H9 (cell line): ENCODE results near the gene HOXD11. TPM values are rescaled to one million over a fixed set of nuclear protein-coding genes. Genes with fewer than 3 reads are reported as not detected.
A peak's percentile ranks its signal among the peaks of the same experiment; 100 is the strongest.

ENCODE experiments used
- DNase-seq: peaks from one replicate; pipeline ENCODE4 v3.0.0-alpha.2; 2017
- H2AFZ ChIP-seq: one replicate; pipeline ENCODE4 v1.6.1; 2013; ENCODE audit warnings: mild to moderate bottlenecking, low read length, control low read depth, moderate library complexity
- H2AK5ac ChIP-seq: 2 replicates; pipeline ENCODE4 v1.6.1; 2013; ENCODE audit warnings: low read length, control low read depth, mixed read lengths; ENCODE audit not compliant: insufficient read length
- H2BK120ac ChIP-seq: one replicate; pipeline ENCODE4 v1.6.1; 2013; ENCODE audit warnings: low read depth, mild to moderate bottlenecking, low read length, control low read depth, inconsistent platforms; ENCODE audit not compliant: poor library complexity, severe bottlenecking
- H2BK12ac ChIP-seq: 2 replicates; pipeline ENCODE4 v1.6.1; 2013; ENCODE audit warnings: low read length, control low read depth, mixed read lengths, low read depth; ENCODE audit not compliant: insufficient read length
- H2BK15ac ChIP-seq: 2 replicates; pipeline ENCODE4 v1.6.1; 2013; ENCODE audit warnings: low read depth, low read length, control low read depth
- H2BK20ac ChIP-seq: one replicate; pipeline ENCODE4 v1.6.1; 2013; ENCODE audit warnings: low read depth, mild to moderate bottlenecking, low read length, control low read depth, inconsistent platforms; ENCODE audit not compliant: poor library complexity, severe bottlenecking
- H2BK5ac ChIP-seq: 2 replicates; pipeline ENCODE4 v1.6.1; 2013; ENCODE audit warnings: low read length, control low read depth, mixed read lengths; ENCODE audit not compliant: insufficient read length
- H3K14ac ChIP-seq: 2 replicates; pipeline ENCODE4 v1.6.1; 2013; ENCODE audit warnings: low read length, control low read depth; ENCODE audit not compliant: insufficient read depth
- H3K18ac ChIP-seq: 2 replicates; pipeline ENCODE4 v1.6.1; 2013; ENCODE audit warnings: low read depth, mild to moderate bottlenecking, mixed read lengths, low read length, control low read depth; ENCODE audit not compliant: insufficient read length
- H3K23ac ChIP-seq: 2 replicates; pipeline ENCODE4 v1.6.1; 2013; ENCODE audit warnings: low read length, control low read depth, mixed read lengths, low read depth; ENCODE audit not compliant: insufficient read length
- H3K23me2 ChIP-seq: 2 replicates; pipeline ENCODE4 v1.6.1; 2013; ENCODE audit warnings: low read depth, mild to moderate bottlenecking, mixed read lengths, low read length, control low read depth; ENCODE audit not compliant: insufficient read length, poor library complexity, severe bottlenecking
- H3K27ac ChIP-seq: 2 replicates; pipeline ENCODE4 v1.5.1; 2013; ENCODE audit warnings: low read length, control low read depth, mixed read lengths, low read depth; ENCODE audit not compliant: insufficient read length
- H3K27me3 ChIP-seq: 2 replicates; pipeline ENCODE4 v1.6.1; 2013; ENCODE audit warnings: low read length, control low read depth, inconsistent platforms; ENCODE audit not compliant: insufficient read depth
- H3K4ac ChIP-seq: 2 replicates; pipeline ENCODE4 v1.6.1; 2013; ENCODE audit warnings: low read depth, mild to moderate bottlenecking, control low read depth, inconsistent platforms, low read length, moderate library complexity
- H3K4me1 ChIP-seq: 2 replicates; pipeline ENCODE4 v1.6.1; 2013; ENCODE audit warnings: low read length, control low read depth, inconsistent platforms; ENCODE audit not compliant: insufficient read depth
- H3K4me2 ChIP-seq: 2 replicates; pipeline ENCODE4 v1.6.1; 2013; ENCODE audit warnings: low read length, control low read depth, mixed read lengths; ENCODE audit not compliant: insufficient read length, insufficient read depth
- H3K56ac ChIP-seq: 2 replicates; pipeline ENCODE4 v1.6.1; 2013; ENCODE audit warnings: low read depth, mild to moderate bottlenecking, mixed read lengths, low read length, control low read depth; ENCODE audit not compliant: insufficient read length
- H3K79me1 ChIP-seq: 2 replicates; pipeline ENCODE4 v1.6.1; 2013; ENCODE audit warnings: low read depth, mild to moderate bottlenecking, moderate library complexity, low read length, control low read depth, inconsistent platforms; ENCODE audit not compliant: insufficient read depth, poor library complexity, severe bottlenecking
- H3K79me2 ChIP-seq: 2 replicates; pipeline ENCODE4 v1.6.1; 2013; ENCODE audit warnings: low read length, control low read depth, inconsistent platforms; ENCODE audit not compliant: insufficient read depth
- H3K9ac ChIP-seq: 2 replicates; pipeline ENCODE4 v1.6.1; 2013; ENCODE audit warnings: low read length, control low read depth, mixed read lengths; ENCODE audit not compliant: insufficient read length; ENCODE audit errors: extremely low read depth
- H3K9me3 ChIP-seq: one replicate; pipeline ENCODE4 v1.6.1; 2013; ENCODE audit warnings: low read depth, low read length, inconsistent platforms; ENCODE audit not compliant: control insufficient read depth
- H3T11ph ChIP-seq: one replicate; pipeline ENCODE4 v1.6.1; 2013; ENCODE audit warnings: mild to moderate bottlenecking, low read length, control low read depth, inconsistent platforms
- H4K20me1 ChIP-seq: one replicate; pipeline ENCODE4 v1.6.1; 2013; ENCODE audit not compliant: control insufficient read depth, insufficient read length, insufficient read depth
- H4K5ac ChIP-seq: 2 replicates; pipeline ENCODE4 v1.6.1; 2013; ENCODE audit warnings: low read depth, mild to moderate bottlenecking, mixed read lengths, low read length, control low read depth; ENCODE audit not compliant: insufficient read length
- H4K8ac ChIP-seq: replicated peaks from 2 replicates; pipeline ENCODE4 v1.6.1; 2013; ENCODE audit warnings: low read length, control low read depth, mixed read lengths, low read depth; ENCODE audit not compliant: insufficient read length
- H4K91ac ChIP-seq: 2 replicates; pipeline ENCODE4 v1.6.1; 2013; ENCODE audit warnings: low read depth, mild to moderate bottlenecking, moderate library complexity, mixed read lengths, low read length, control low read depth; ENCODE audit not compliant: insufficient read length
- H3K27ac Mint-ChIP-seq, 3 experiments: 2 replicates in 2 of 3; 3 replicates in 1 of 3; pipeline ENCODE4 v1.8.0; 2020 to 2021; ENCODE audit warnings: mixed read lengths in 3 of 3, mild to moderate bottlenecking in 1 of 3, moderate library complexity in 1 of 3
- H3K27me3 Mint-ChIP-seq: 2 replicates; pipeline ENCODE4 v1.8.0; 2021; ENCODE audit warnings: low read depth, mild to moderate bottlenecking, moderate library complexity, mixed read lengths
- H3K36me3 Mint-ChIP-seq, 3 experiments: 2 replicates in 2 of 3; 3 replicates in 1 of 3; pipeline ENCODE4 v1.8.0; 2020 to 2021; ENCODE audit warnings: low read depth in 3 of 3, mixed read lengths in 3 of 3; ENCODE audit not compliant: insufficient read depth in 1 of 3
- H3K4me1 Mint-ChIP-seq, 2 experiments: 2 replicates each; pipeline ENCODE4 v1.8.0; 2020; ENCODE audit warnings: mixed read lengths in 2 of 2
- H3K4me3 Mint-ChIP-seq, 2 experiments: 2 replicates in 1 of 2; 3 replicates in 1 of 2; pipeline ENCODE4 v1.8.0; 2020 to 2021; ENCODE audit warnings: mild to moderate bottlenecking in 2 of 2, mixed read lengths in 2 of 2, moderate library complexity in 1 of 2
- H3K9me3 Mint-ChIP-seq, 2 experiments: 2 replicates in 1 of 2; 3 replicates in 1 of 2; pipeline ENCODE4 v1.8.0; 2020; ENCODE audit warnings: mild to moderate bottlenecking in 2 of 2, mixed read lengths in 2 of 2, moderate library complexity in 1 of 2
- CTCF ChIP-seq: fragments of 200-600 bp; sonication (generic); conservative IDR thresholded peaks from 3 replicates; pipeline ENCODE4 v1.8.0; 2021; ENCODE audit warnings: antibody characterized with exemption, mild to moderate bottlenecking
- WGBS: extraction: QIAGEN DNeasy Blood & Tissue Kit; methylation state at CpG from one replicate; pipeline ENCODE4 v1.1.7; 2013; ENCODE audit warnings: missing lambda C conversion rate, low lambda C conversion rate, mixed read lengths; ENCODE audit not compliant: insufficient read length; ENCODE audit errors: extremely low coverage; 5-methylcytosine and 5-hydroxymethylcytosine counted together
- total RNA-seq: library from RNA; stranded (reverse); gene quantifications from 2 replicates; pipeline ENCODE4 v1.2.1, GENCODE V29; 2021

HOXD11 gene
- total RNA-seq, 1 experiment from 2014 or later = not detected

GRCh38 chr2:176105730-176106580 lies 1.1 kb upstream of the HOXD11 start:
- Mint-ChIP-seq H3K27ac (no peak overlapping the region), H3K4me3 (peak overlapping the region; percentile 25 to 75; a peak in 4 of 5 replicates), H3K36me3 (no peaks in the 10 kb centered on the region; a peak in 2 of 7 replicates), H3K9me3 (peaks cover 5 to 20% of the 10 kb centered on the region in 2 experiments), H3K4me1 (peaks cover 14 to 38% of the 10 kb centered on the region in 2 experiments), H3K27me3 (peaks cover 96% of the 10 kb centered on the region)
- H3K27me3 ChIP-seq = peaks cover 93% of the 10 kb centered on the region
- no peak overlapping the region for H3K9ac ChIP-seq
- no peak overlapping the region for H2BK120ac ChIP-seq
- no peak overlapping the region for H3T11ph ChIP-seq
- no CpG with 5 or more reads among the region's 25 CpGs for WGBS
- H3K4ac ChIP-seq = no peak overlapping the region
- H3K4me2 ChIP-seq = peak overlapping the region; percentile 18
- H2BK12ac ChIP-seq = no peak overlapping the region
- H2BK5ac ChIP-seq = no peak overlapping the region
- no peak overlapping the region for H3K27ac ChIP-seq
- no peak overlapping the region for H2BK20ac ChIP-seq
- no peak overlapping the region for H3K56ac ChIP-seq
- no peak overlapping the region for H2AK5ac ChIP-seq
- no peak overlapping the region for H4K5ac ChIP-seq
- DNase-seq = no peak
- H3K18ac ChIP-seq = no peak overlapping the region
- H4K91ac ChIP-seq = no peak overlapping the region
- no peak overlapping the region for H2BK15ac ChIP-seq
- no peaks in the 10 kb centered on the region for H3K79me1 ChIP-seq
- no peak overlapping the region for H2AFZ ChIP-seq
- H3K9me3 ChIP-seq = no peaks in the 10 kb centered on the region
- no peak overlapping the region for H3K23ac ChIP-seq
- H3K4me1 ChIP-seq = no peaks in the 10 kb centered on the region
- TF ChIP-seq CTCF = no peak
- no peaks in the 10 kb centered on the region for H4K20me1 ChIP-seq
- no peak overlapping the region for H4K8ac ChIP-seq
- H3K23me2 ChIP-seq = no peaks in the 10 kb centered on the region
- H3K79me2 ChIP-seq = no peaks in the 10 kb centered on the region
- H3K14ac ChIP-seq = no peak overlapping the region
